IPS DF 4.7 (cell line): ENCODE measurements around the gene CIC.

ENCODE experiments used
- DNase-seq: peaks from one replicate; pipeline ENCODE4 v3.0.0-alpha.2; 2013; ENCODE audit warnings: low spot score; ENCODE audit errors: extremely low read depth

CIC gene

DNA sequence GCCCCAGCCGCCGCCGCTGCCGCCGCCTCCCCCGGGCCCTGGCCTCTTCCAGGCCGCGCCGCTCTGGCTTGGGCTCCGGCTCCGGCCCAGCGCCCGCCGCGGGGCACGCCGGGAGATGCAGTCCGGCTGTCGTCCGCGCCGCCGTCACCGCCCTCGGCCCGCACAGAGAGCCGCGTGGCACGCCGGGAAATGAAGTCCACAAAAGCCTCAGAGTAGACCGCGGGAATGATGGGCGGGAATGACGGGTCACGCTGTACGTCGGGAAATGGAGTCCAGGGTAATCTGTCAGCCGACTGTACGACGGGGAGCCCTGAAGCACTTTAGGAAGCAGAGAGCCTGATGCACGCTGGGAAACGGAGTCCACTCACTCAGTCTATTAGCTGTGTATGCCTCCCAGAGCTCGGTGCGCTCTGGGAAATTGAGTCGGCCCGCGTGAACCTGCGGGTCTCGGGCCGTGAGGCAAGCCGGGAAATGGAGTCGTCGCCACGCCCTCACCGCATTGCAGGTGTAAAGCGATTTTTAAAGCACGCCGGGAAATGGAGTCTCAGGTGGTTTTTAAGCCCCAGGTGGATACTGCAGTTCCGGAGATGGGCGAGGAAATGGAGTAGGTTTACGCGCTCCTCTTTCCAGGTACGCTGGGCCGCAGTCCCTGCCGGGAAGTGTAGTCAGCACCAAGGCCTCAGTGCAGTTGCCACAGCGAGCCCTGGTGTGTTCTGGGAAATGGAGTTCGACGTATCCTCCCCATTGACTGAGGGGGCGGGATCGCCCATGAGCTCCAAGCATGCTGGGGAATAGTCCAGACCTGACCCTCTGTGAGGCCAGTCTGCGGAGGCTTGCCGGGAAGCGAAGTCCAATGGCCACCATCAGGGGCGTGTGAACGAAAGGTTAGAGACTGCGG lies 26.3 kb upstream of the CIC start, which contains the start of gene GSK3A:
Gene GSK3A, minus strand, starts transcription at position 91 of the 898 bp plus-strand sequence. CDS start 137 bp downstream, outside the sequence.
- peak; percentile 98 for DNase-seq

DNA sequence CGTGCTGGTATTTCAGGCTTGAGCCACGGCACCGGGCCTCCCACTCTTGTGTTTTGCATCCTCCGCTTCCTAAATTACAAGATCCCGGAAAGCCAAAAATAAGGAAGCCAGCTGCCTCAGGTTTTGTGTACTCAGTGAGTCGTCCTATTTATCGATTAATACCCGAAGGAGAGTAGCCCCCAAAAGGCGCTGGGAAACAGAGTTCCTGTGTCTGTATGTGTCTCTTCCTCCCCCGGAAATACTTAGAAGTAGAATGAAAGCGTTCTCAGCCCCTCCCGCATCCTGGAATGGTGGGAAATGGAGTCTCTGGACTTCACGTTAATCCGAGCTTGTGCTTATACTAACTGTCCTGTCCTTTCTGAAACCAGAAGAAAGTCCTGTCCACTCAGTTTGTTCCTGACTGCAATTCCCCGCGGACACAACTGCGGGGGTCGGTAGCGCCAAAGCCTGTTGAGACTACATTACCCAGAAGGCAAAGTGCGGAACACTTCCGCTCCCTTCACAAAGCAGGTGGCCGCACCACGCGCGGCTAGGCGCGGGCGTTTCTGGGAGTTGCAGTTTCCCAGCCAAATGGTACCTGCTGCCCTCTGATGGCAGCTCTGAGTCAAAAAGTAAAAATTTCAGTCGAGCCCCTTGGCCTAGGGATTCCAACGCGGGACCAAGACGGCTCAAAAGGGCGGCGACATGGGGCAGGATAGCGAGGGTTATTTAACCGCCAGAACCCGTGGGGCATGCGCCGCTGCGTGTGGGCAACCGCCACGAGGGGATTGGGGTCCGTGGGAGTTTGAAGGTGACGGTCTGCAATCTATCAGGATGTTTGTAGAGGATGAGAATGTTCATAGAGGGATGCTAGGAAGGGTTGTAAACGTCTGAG lies 24.5 kb upstream of the CIC start:
- peak; percentile 83 for DNase-seq

- DNase-seq: no peak
These were observed 23.8 kb upstream of the CIC start for GRCh38 chr19:42245231-42245630.

GRCh38 chr19:42246143-42246921 lies 22.7 kb upstream of the CIC start:
- no peak for DNase-seq

- DNase-seq: no peak
These were observed 22.0 kb upstream of the CIC start for GRCh38 chr19:42246922-42247639.

DNA sequence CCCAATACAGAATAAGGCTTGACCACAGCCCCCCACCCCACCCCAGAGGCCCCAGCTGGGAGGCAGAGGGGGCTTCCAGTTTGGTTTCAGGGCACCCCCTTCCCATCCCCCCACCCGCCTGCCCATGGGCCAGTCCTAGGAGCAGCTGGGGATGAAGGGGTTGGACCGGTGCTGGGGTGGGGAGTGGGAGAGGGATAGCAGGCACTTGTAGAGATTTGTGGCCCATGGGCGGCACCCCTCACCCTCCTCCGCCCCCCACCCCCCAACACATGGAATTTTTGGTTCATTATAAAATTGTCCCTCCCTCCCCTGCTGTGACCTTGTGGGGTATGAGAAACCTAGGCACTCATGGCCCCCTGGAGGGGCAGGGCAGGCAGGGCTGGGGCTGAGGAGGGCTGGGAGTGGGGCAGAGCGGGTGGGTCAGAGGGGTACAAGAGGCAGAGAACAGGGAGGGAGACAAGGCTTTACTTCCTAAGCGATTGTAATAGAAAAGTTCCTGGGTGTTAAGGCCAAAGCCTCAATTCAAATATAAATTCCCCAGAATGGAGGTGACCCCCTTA lies 21.3 kb upstream of the CIC start:
- DNase-seq: no peak

DNA sequence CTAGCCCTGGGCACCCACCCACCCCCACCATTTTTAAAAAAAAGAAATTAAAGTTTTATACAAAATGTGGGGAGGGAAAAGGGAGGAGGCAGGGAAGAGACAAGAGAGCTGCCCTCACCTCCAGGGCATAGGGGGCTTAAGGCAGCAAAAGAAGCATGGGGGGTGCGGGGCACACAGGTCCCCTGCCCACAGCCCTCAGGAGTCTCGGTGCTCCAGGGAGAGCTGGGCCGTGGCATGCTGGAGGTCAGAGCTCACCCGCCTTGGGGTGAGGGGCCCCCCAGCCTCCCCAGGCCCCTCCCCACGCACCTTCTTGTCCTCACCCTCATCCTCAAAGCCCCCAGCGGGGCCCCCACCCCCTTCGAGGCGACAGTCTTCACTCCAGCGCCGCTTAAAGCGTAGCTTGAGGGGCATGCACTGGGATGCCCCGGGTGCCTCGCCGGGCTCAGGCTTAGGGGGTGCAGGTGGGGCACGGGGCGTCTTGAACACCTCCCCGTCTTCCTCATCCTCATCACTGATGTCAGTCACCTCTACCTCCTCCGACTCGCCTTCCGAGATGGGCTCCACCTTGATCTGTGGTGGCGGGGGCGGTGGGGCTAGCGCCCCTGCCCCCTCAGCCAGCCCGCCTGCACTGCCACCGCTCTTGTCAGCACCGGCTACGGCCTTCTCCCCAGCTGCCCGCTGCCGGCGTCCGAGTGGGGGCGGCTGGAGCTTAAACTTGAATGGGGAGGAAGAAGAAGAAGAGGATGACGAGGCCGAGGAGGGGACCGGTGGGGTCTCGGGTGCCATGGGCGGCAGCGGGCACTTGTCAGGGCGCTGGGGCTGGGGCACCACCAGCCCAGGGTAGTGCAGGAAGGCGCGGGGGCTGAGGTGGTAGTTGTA lies 20.5 kb upstream of the CIC start:
- no peak for DNase-seq

GRCh38 chr19:42249149-42249750 lies 19.8 kb upstream of the CIC start:
- no peak for DNase-seq

DNA sequence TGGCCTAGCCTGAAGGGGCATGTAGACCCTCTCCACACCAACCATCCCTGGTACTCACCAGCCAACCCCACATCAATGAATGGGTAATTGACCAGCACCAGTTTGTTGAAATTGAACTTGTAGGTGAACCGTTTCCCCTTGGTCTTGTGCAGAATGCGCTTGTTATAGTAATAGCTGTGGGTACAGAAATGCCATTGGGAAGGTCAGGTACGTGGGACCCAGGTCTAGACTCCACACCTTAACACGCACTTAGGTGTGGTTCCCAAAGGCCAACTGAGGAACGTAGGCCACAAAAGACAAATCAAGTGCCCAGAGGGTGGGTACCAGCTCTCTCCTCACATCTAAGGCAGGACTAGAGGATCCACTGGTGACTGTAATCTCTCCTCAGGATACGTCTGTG lies 19.3 kb upstream of the CIC start:
- DNase-seq: no peak

DNA sequence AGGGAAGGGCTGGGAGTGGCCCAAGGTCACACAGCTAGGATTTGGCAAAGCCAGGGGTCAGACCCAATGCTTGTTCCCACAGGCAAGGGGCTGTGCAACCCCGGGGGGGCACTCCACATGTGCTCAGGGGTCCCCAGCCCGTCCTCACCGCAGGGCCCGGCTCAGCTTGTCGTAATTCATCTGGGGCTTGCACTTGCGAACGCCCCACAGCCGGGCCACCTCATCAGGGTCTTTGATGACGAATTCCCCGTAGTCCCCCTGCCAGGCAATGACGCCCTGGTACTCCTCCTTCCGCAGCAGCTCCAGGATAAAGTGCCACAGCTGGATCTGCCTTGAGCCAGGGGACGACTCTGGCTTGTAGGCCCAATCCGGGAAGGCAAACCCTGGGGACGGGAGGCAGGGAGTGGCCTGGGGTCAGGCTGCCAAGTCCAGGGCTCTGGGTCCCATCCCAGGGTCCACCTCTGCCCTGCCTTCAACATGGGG lies 18.8 kb upstream of the CIC start:
- DNase-seq: no peak

GRCh38 chr19:42250666-42251531 lies 18.2 kb upstream of the CIC start:
- no peak for DNase-seq

DNA sequence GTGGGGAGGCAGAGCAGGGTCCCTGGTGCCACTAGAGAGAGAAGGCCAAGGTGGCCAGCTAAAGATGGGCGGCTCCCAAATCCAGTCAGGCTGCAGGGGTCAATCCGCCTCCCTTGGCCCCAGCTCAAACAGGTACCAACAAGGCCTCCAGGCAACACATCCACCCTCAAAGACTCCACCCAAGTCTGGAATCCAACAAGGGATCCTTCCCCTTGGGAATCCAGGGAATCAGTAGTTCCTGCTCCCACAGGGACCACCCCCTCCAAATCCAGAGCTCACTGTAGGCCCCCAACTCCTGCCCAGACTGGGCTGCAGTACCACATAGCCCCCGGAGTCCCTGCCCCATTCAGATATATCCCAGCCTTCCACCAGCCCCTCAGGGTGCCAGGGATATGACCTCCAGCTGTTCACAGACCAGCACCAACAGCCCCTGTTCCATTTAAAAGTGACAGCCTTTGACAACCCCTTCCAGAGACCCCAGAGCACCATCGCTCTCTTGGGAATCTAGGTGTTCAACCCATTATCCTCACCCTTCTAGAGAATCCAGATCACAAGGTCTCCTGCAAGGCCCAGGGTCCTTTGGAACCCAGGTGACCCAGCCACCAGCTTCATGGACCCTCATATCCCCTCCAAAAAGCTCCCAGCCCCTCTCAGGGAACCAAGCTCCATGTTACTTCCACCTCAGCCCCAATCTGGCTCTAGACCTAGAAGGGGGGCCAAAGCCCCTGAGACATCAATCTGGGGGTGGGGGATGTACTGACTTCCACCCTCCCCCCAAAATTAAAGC lies 17.3 kb upstream of the CIC start:
- no peak for DNase-seq

GRCh38 chr19:42252365-42253244 lies 16.4 kb upstream of the CIC start:
- DNase-seq: no peak

GRCh38 chr19:42253245-42254088 lies 15.6 kb upstream of the CIC start:
- no peak for DNase-seq
